Liver (tissue), 9 donors: Measurements from ENCODE around the gene RNF5. TPM values are rescaled to one million over a fixed set of nuclear protein-coding genes. Genes with fewer than 3 reads are reported as not detected.

Experiments used
- DNase-seq: peaks from one replicate; pipeline ENCODE4 v3.0.0-alpha.2; 2017; ENCODE audit warnings: low spot score
- H3K27ac ChIP-seq, 2 donors: one replicate each; pipeline ENCODE4 v1.7.0; 2013; ENCODE audit warnings: inconsistent platforms in 2 of 2, low read length in 2 of 2, control low read depth in 1 of 2, low read depth in 1 of 2, mild to moderate bottlenecking in 1 of 2
- H3K27me3 ChIP-seq, 4 donors: one replicate each; pipeline versions ENCODE4 v1.6.1 to v1.7.0; 2013; ENCODE audit warnings: low read length in 3 of 4, inconsistent platforms in 1 of 4, mild to moderate bottlenecking in 1 of 4, moderate library complexity in 1 of 4; ENCODE audit not compliant: control insufficient read depth in 4 of 4, insufficient read depth in 4 of 4
- H3K36me3 ChIP-seq, 4 donors: one replicate each; pipeline versions ENCODE4 v1.6.1 to v1.7.0; 2013; ENCODE audit warnings: low read length in 3 of 4, mild to moderate bottlenecking in 3 of 4, low read depth in 1 of 4, moderate library complexity in 1 of 4; ENCODE audit not compliant: control insufficient read depth in 4 of 4, insufficient read depth in 3 of 4
- H3K4me1 ChIP-seq, 4 donors: one replicate each; pipeline versions ENCODE4 v1.6.1 to v1.7.0; 2013; ENCODE audit warnings: low read length in 3 of 4, mild to moderate bottlenecking in 3 of 4, moderate library complexity in 1 of 4; ENCODE audit not compliant: control insufficient read depth in 4 of 4, insufficient read depth in 4 of 4
- H3K4me3 ChIP-seq, 3 donors: one replicate each; pipeline versions ENCODE4 v1.6.1 to v1.7.0; 2013; ENCODE audit warnings: low read length in 3 of 3, control low read depth in 1 of 3, low read depth in 1 of 3, mild to moderate bottlenecking in 1 of 3
- H3K9ac ChIP-seq, 2 donors: one replicate each; pipeline ENCODE4 v1.7.0; 2013; ENCODE audit warnings: low read length in 2 of 2, mild to moderate bottlenecking in 2 of 2, moderate library complexity in 2 of 2, control low read depth in 1 of 2, low read depth in 1 of 2
- H3K9me3 ChIP-seq, 4 donors: one replicate each; pipeline versions ENCODE4 v1.6.1 to v1.7.0; 2013; ENCODE audit warnings: low read length in 3 of 4; ENCODE audit not compliant: control insufficient read depth in 4 of 4
- CTCF ChIP-seq: fragments of 150-350 bp; IDR thresholded peaks from 2 replicates; pipeline ENCODE4 v1.5.1; 2017; ENCODE audit warnings: improper control_type of control experiment, low read depth, low read length; ENCODE audit not compliant: missing input control
- EGR1 ChIP-seq, 2 donors: IDR thresholded peaks; 2 replicates each; pipeline ENCODE4 v1.6.1; 2016 to 2018; ENCODE audit warnings: antibody characterized with exemption in 2 of 2, low read depth in 2 of 2
- FOXA2 ChIP-seq: IDR thresholded peaks from 2 replicates; pipeline ENCODE4 v1.6.1; 2016; ENCODE audit warnings: antibody characterized with exemption
- GABPA ChIP-seq, 2 donors: IDR thresholded peaks in 1 of 2; conservative IDR thresholded peaks in 1 of 2; 2 replicates each; pipeline ENCODE4 v1.6.1; 2016; ENCODE audit warnings: antibody characterized with exemption in 2 of 2, mild to moderate bottlenecking in 1 of 2, moderate library complexity in 1 of 2
- HNF4A ChIP-seq, 2 donors: conservative IDR thresholded peaks; 2 replicates each; pipeline ENCODE4 v1.6.1; 2016; ENCODE audit warnings: antibody characterized with exemption in 2 of 2, mild to moderate bottlenecking in 2 of 2
- NR2F2 ChIP-seq: IDR thresholded peaks from 2 replicates; pipeline ENCODE4 v1.6.1; 2016; ENCODE audit warnings: antibody characterized with exemption
- RAD21 ChIP-seq, 2 donors: IDR thresholded peaks; 2 replicates each; pipeline ENCODE4 v1.6.1; 2016; ENCODE audit warnings: antibody characterized with exemption in 2 of 2, mild to moderate bottlenecking in 2 of 2
- REST ChIP-seq: IDR thresholded peaks from 2 replicates; pipeline ENCODE4 v1.6.1; 2016; ENCODE audit warnings: antibody characterized with exemption, mild to moderate bottlenecking
- RXRA ChIP-seq, 2 donors: IDR thresholded peaks; 2 replicates each; pipeline ENCODE4 v1.6.1; 2017 to 2018; ENCODE audit warnings: antibody characterized with exemption in 2 of 2, mild to moderate bottlenecking in 1 of 2
- SP1 ChIP-seq: IDR thresholded peaks from 2 replicates; pipeline ENCODE4 v1.6.1; 2018; ENCODE audit warnings: antibody characterized with exemption, mild to moderate bottlenecking
- TAF1 ChIP-seq: conservative IDR thresholded peaks from 2 replicates; pipeline ENCODE4 v1.6.1; 2016; ENCODE audit warnings: antibody characterized with exemption, mild to moderate bottlenecking
- YY1 ChIP-seq: IDR thresholded peaks from 2 replicates; pipeline ENCODE4 v1.6.1; 2016; ENCODE audit warnings: antibody characterized with exemption, mild to moderate bottlenecking
- WGBS: extraction: QIAGEN DNeasy Blood & Tissue Kit; methylation state at CpG from one replicate; pipeline ENCODE4 v1.1.7; 2013; 5-methylcytosine and 5-hydroxymethylcytosine counted together
- polyA plus RNA-seq, 2 donors: library from polyadenylated mRNA; stranded (reverse) in 1 of 2; unstranded in 1 of 2; fragments of 200-250 nt in 1 of 2; fragments of >200 nt in 1 of 2; fragmentation: Nextera tagmentation in 1 of 2; extraction: Ambion mirVana in 1 of 2; gene quantifications; one replicate each; pipeline versions ENCODE4 v1.2.1 to v1.2.3, GENCODE V29; 2013 to 2015
- total RNA-seq, 2 donors: library from RNA; depleted of rRNA; stranded (reverse); fragments of >200 nt; gene quantifications; one replicate each; pipeline ENCODE4 v1.2.3, GENCODE V29; 2014
- TF ChIP-seq, protein P1 (sequence below): IDR thresholded peaks from 2 replicates; pipeline ENCODE4 v1.6.1; 2016; ENCODE audit warnings: antibody characterized with exemption
- donor health status: healthy.
- donor health status: healthy.
- donor health status: healthy.
- donor health status: healthy.
- donor health status: healthy.

The RNF5 gene
- total and polyA plus RNA-seq, 4 donors: 51.5 to 85.9 (median 61.0) TPM

- TF ChIP-seq CTCF (no peak), FOXA2 (peak; percentile 35)
Observed at GRCh38 chr6:32175711-32176475, 2.3 kb upstream of the RNF5 start, which contains the start of gene AGPAT1 (continued).

DNA sequence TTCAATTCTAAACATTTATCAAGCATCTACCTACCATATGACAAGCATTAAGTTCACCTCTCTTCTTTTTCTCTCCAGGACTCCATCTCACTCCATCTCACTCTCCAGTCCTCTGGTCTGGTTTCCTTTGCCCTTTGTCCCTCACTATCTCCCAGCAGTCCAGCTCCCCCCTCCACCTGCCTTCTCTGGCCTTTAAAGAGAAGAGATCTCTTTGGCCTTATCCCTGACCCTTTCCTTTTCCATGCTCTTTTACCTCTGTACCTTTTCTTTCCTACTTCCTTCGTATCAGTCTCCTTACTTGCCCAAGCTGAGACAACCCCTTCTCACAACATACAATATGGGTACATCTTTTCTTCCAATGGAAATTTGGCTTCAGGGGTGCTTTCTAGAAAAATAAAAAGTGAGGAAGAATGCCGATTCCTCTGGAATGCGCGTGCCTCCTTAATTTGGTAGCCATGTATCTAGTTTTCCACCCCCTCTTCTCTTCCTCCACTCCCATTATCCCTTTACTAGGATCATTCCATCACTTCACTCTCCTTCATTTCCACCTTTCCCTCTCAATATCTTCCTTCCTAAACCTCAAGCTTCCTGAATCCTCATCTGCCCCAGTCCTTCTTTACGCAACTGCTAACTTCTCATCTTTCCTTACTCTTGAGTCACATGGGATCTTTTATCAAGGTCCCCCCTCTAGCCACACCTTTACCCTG lies 1.6 kb upstream of the RNF5 start:
- H3K4me3 ChIP-seq: peak overlapping the region; percentile 73 to 96 (median 84)
- no peaks in the 10 kb centered on the region for H3K9me3 ChIP-seq
- TF ChIP-seq SP1 (no peak), HNF4A (conservative IDR thresholded peaks at IDR 0.05) (peak; percentile 28 to 49), RXRA (IDR thresholded peaks at IDR 0.05) (no peak), EGR1 (IDR thresholded peaks at IDR 0.05; ENCODE audit: low read depth in 2 of 2) (no peak), NR2F2 (no peak), RAD21 (IDR thresholded peaks at IDR 0.05) (no peak)
- TF ChIP-seq, protein P1, sequence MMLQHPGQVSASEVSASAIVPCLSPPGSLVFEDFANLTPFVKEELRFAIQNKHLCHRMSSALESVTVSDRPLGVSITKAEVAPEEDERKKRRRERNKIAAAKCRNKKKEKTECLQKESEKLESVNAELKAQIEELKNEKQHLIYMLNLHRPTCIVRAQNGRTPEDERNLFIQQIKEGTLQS: no peak
- peak overlapping the region; percentile 30 to 81 for H3K9ac ChIP-seq
- peaks cover 0 to 50% (median 42%) of the 10 kb centered on the region in 4 donors for H3K4me1 ChIP-seq
- peak overlapping the region; percentile 95 to 96 for H3K27ac ChIP-seq
- no peak for DNase-seq
- WGBS: 25% methylated on average over 5 of the region's 5 CpGs
- H3K27me3 ChIP-seq: no peaks in the 10 kb centered on the region
- peaks cover 0 to 10% (median 5%) of the 10 kb centered on the region in 4 donors for H3K36me3 ChIP-seq

- under 1% methylated on average over 20 of the region's 20 CpGs for WGBS
Observed at GRCh38 chr6:32177183-32177787, 920 bp upstream of the RNF5 start.

More at GRCh38 chr6:32177183-32177787, 920 bp upstream of the RNF5 start:
- H3K27me3 ChIP-seq: no peaks in the 10 kb centered on the region
- H3K4me1 ChIP-seq: peaks cover 0 to 50% (median 42%) of the 10 kb centered on the region in 4 donors
- TF ChIP-seq SP1 (no peak), TAF1 (peak; percentile 56), YY1 (peak; percentile 97), GABPA (IDR thresholded peaks at IDR 0.05 in 1 of 2, conservative IDR thresholded peaks at IDR 0.05 in 1 of 2) (no peak), RXRA (IDR thresholded peaks at IDR 0.05) (peak in 1 of 2 donors; percentile 69), REST (peak; percentile 49)
- H3K9ac ChIP-seq: peak overlapping the region; percentile 30 to 81
- peak overlapping the region; percentile 95 to 96 for H3K27ac ChIP-seq
- DNase-seq: peak; percentile 45
- no peaks in the 10 kb centered on the region for H3K9me3 ChIP-seq
- peaks cover 0 to 10% (median 5%) of the 10 kb centered on the region in 4 donors for H3K36me3 ChIP-seq
- peak overlapping the region; percentile 26 to 96 (median 73) for H3K4me3 ChIP-seq
